SK-N-SH treated with all-trans-retinoic acid at 6 μM for 48 hours (cell line): ENCODE measurements around the gene GATA6.

ENCODE experiments used
- ARNTL ChIP-seq: fragments of 450-650 bp; formaldehyde crosslinking; IDR thresholded peaks from 2 replicates; pipeline ENCODE4 v1.5.0; 2020; ENCODE audit warnings: low read depth, mild to moderate bottlenecking, moderate library complexity, borderline replicate concordance
- CSDC2 ChIP-seq: fragments of 250-450 bp; sonication (Bioruptor Pico); IDR thresholded peaks from 2 replicates; pipeline ENCODE4 v1.5.0; 2020; ENCODE audit warnings: mild to moderate bottlenecking, moderate library complexity
- ISL1 ChIP-seq: fragments of 250-450 bp; sonication (Bioruptor Pico); IDR thresholded peaks from 2 replicates; pipeline ENCODE4 v2.1.2; 2022; ENCODE audit warnings: mild to moderate bottlenecking, moderate library complexity
- OSR1 ChIP-seq: fragments of 250-450 bp; sonication (Bioruptor Pico); IDR thresholded peaks from 2 replicates; pipeline ENCODE4 v1.8.0; 2022; ENCODE audit warnings: moderate library complexity, mild to moderate bottlenecking, inconsistent platforms
- TOX ChIP-seq: fragments of 250-450 bp; sonication (Bioruptor Pico); IDR thresholded peaks from 2 replicates; pipeline ENCODE4 v1.8.0; 2021; ENCODE audit warnings: mild to moderate bottlenecking, moderate library complexity, borderline replicate concordance
- ZFP3 ChIP-seq: fragments of 250-450 bp; sonication (Bioruptor Pico); IDR thresholded peaks from 2 replicates; pipeline ENCODE4 v1.5.0; 2020; ENCODE audit warnings: mild to moderate bottlenecking, moderate library complexity
- ZFP30 ChIP-seq: fragments of 450-650 bp; formaldehyde crosslinking; IDR thresholded peaks from 2 replicates; pipeline ENCODE4 v1.5.0; 2022; ENCODE audit warnings: mild to moderate bottlenecking, moderate library complexity
- ZNF8 ChIP-seq: fragments of 450-650 bp; formaldehyde crosslinking; IDR thresholded peaks from 2 replicates; pipeline ENCODE4 v1.5.0; 2020; ENCODE audit warnings: mild to moderate bottlenecking, moderate library complexity
- TF ChIP-seq, protein P1 (sequence below): fragments of 250-450 bp; sonication (Bioruptor Pico); IDR thresholded peaks from 2 replicates; pipeline ENCODE4 v1.8.0; 2020; ENCODE audit warnings: mild to moderate bottlenecking, moderate library complexity, borderline replicate concordance
- TF ChIP-seq, protein P2 (sequence below): fragments of 250-450 bp; sonication (Bioruptor Pico); IDR thresholded peaks from 2 replicates; pipeline ENCODE4 v1.5.1; 2021; ENCODE audit warnings: mild to moderate bottlenecking, moderate library complexity

DNA sequence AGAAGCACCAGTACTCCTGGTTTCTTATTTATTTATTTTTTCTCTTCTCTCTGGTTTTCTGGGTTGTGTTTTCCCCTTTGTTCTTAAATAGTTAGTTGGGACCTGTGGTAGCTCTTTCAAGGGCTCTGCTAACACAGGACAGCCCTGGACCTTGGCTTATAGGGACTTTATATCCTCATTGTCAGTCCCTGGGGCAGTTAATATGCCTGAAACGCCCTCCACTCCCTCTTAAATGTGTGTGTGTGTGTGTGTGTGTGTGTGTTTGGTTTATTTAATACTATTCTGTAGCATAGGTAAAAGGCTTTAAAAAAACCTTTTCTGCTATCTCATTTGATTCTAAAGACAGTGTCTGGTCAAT is 54.6 kb downstream of the GATA6 start:
- TF ChIP-seq ARNTL (CRISPR knock-in tag) (no peak), OSR1 (no peak), TOX (CRISPR knock-in tag) (no peak), ZFP30 (CRISPR knock-in tag) (no peak), ZFP3 (CRISPR knock-in tag) (no peak), ZNF8 (CRISPR knock-in tag) (no peak), CSDC2 (CRISPR knock-in tag) (no peak), ISL1 (CRISPR knock-in tag) (no peak)
- TF ChIP-seq, protein P1, sequence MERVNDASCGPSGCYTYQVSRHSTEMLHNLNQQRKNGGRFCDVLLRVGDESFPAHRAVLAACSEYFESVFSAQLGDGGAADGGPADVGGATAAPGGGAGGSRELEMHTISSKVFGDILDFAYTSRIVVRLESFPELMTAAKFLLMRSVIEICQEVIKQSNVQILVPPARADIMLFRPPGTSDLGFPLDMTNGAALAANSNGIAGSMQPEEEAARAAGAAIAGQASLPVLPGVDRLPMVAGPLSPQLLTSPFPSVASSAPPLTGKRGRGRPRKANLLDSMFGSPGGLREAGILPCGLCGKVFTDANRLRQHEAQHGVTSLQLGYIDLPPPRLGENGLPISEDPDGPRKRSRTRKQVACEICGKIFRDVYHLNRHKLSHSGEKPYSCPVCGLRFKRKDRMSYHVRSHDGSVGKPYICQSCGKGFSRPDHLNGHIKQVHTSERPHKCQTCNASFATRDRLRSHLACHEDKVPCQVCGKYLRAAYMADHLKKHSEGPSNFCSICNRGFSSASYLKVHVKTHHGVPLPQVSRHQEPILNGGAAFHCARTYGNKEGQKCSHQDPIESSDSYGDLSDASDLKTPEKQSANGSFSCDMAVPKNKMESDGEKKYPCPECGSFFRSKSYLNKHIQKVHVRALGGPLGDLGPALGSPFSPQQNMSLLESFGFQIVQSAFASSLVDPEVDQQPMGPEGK (CRISPR knock-in tag) = no peak
- TF ChIP-seq, protein P2, sequence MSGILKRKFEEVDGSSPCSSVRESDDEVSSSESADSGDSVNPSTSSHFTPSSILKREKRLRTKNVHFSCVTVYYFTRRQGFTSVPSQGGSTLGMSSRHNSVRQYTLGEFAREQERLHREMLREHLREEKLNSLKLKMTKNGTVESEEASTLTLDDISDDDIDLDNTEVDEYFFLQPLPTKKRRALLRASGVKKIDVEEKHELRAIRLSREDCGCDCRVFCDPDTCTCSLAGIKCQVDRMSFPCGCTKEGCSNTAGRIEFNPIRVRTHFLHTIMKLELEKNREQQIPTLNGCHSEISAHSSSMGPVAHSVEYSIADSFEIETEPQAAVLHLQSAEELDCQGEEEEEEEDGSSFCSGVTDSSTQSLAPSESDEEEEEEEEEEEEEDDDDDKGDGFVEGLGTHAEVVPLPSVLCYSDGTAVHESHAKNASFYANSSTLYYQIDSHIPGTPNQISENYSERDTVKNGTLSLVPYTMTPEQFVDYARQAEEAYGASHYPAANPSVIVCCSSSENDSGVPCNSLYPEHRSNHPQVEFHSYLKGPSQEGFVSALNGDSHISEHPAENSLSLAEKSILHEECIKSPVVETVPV (CRISPR knock-in tag) = no peak
